Glutamatergic neuron (in vitro differentiated cells): ENCODE measurements around the gene TBC1D3B. TPM values are rescaled to one million over a fixed set of nuclear protein-coding genes. Genes with fewer than 3 reads are reported as not detected.
"Not testable (repeated sequence)": the region's sequence is repeated elsewhere in the genome, so short reads cannot be mapped to it uniquely, and the experiment has no call there.

Experiments used
- DNase-seq: peaks from one replicate; pipeline ENCODE4 v3.0.0; 2022
- H3K27ac Mint-ChIP-seq: one replicate; pipeline ENCODE4 v1.8.0; 2020; ENCODE audit warnings: mild to moderate bottlenecking, mixed read lengths, inconsistent platforms; ENCODE audit not compliant: unreplicated experiment
- H3K27me3 Mint-ChIP-seq: one replicate; pipeline ENCODE4 v1.8.0; 2020; ENCODE audit warnings: mild to moderate bottlenecking, moderate library complexity, mixed read lengths, inconsistent platforms; ENCODE audit not compliant: unreplicated experiment
- H3K36me3 Mint-ChIP-seq: one replicate; pipeline ENCODE4 v1.8.0; 2020; ENCODE audit warnings: mild to moderate bottlenecking, mixed read lengths, inconsistent platforms; ENCODE audit not compliant: unreplicated experiment
- H3K4me1 Mint-ChIP-seq: one replicate; pipeline ENCODE4 v1.8.0; 2020; ENCODE audit warnings: mild to moderate bottlenecking, low read depth, mixed read lengths, inconsistent platforms; ENCODE audit not compliant: unreplicated experiment
- H3K4me3 Mint-ChIP-seq: one replicate; pipeline ENCODE4 v1.8.0; 2020; ENCODE audit warnings: mild to moderate bottlenecking, mixed read lengths, inconsistent platforms; ENCODE audit not compliant: unreplicated experiment
- H3K9me3 Mint-ChIP-seq: one replicate; pipeline ENCODE4 v1.8.0; 2020; ENCODE audit warnings: mild to moderate bottlenecking, moderate library complexity, mixed read lengths, inconsistent platforms; ENCODE audit not compliant: unreplicated experiment
- total RNA-seq: library from RNA; stranded (reverse); fragmentation: NEBNext Ultra II Directional; extraction: Animal tissue kit (Norgen Biotek cat#: 25700); gene quantifications from one replicate; pipeline ENCODE4 v1.2.1, GENCODE V29; 2021; ENCODE audit not compliant: unreplicated experiment
- TF ChIP-seq, protein P1 (sequence below): fragments of 200-600 bp; sonication (generic); IDR thresholded peaks from one replicate; pipeline ENCODE4 v1.5.0; 2021; ENCODE audit not compliant: partially characterized antibody, unreplicated experiment

Gene TBC1D3B
- total RNA-seq, 1 donor from 2014 or later: 37.3 TPM

DNA sequence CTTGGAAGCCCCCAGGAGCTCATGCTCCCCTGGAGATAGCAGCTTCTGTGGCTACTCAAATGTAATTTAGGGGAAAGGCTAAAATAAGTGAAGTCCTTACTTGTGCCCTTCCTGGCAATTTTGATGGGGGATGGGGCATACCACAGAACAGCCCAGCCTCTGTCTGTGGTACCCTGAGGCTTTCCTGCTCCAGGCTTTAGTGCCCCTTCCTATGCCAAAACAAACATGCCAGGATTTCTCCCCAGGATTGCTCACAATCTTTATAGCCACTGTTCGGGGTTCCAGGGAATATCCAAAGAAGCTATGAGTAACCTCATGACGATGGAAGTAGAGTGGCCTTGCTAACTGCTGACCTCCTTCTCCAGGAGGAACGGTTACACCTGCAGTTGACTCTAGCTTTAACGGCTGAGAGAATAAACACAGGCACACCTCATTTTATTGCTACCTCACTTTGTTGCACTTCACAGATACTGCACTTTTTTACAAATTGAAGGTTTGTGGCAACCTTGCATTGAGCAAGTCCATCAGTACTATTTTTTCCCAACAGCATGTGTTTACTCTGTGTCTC lies 47.9 kb downstream of the TBC1D3B start:
- Mint-ChIP-seq H3K9me3 (peaks cover 4% of the 10 kb centered on the region), H3K36me3 (peaks cover 4% of the 10 kb centered on the region), H3K27ac (no peak overlapping the region), H3K4me1 (no peaks in the 10 kb centered on the region), H3K27me3 (peaks cover 2% of the 10 kb centered on the region), H3K4me3 (no peak overlapping the region)
- TF ChIP-seq, protein P1, sequence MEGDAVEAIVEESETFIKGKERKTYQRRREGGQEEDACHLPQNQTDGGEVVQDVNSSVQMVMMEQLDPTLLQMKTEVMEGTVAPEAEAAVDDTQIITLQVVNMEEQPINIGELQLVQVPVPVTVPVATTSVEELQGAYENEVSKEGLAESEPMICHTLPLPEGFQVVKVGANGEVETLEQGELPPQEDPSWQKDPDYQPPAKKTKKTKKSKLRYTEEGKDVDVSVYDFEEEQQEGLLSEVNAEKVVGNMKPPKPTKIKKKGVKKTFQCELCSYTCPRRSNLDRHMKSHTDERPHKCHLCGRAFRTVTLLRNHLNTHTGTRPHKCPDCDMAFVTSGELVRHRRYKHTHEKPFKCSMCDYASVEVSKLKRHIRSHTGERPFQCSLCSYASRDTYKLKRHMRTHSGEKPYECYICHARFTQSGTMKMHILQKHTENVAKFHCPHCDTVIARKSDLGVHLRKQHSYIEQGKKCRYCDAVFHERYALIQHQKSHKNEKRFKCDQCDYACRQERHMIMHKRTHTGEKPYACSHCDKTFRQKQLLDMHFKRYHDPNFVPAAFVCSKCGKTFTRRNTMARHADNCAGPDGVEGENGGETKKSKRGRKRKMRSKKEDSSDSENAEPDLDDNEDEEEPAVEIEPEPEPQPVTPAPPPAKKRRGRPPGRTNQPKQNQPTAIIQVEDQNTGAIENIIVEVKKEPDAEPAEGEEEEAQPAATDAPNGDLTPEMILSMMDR: no peak
- DNase-seq: no peak

DNA sequence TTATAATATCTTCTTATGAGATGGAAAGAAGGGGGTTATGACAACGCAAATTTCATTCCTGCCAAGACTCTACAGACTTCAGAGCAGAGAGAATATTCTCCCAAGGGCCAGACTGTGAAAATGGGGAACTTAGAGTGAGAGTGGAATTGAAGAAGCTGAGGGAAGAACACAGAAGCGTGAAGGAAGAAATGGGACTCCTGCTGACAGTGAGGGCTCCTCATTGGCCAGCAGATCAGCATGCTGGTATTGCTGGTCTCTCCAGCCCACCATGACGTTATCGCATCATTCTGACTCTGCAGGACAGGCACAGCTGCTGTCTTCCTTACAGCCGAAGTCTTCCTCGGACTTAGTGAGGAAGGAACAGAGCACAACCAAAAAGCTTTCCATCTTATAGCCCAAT lies 48.5 kb downstream of the TBC1D3B start:
- peaks cover 4% of the 10 kb centered on the region for H3K9me3 Mint-ChIP-seq
- H3K4me3 Mint-ChIP-seq: no peak overlapping the region
- H3K27me3 Mint-ChIP-seq: peaks cover 2% of the 10 kb centered on the region
- TF ChIP-seq, protein P1: no peak
- H3K36me3 Mint-ChIP-seq: peaks cover 4% of the 10 kb centered on the region
- no peak overlapping the region for H3K27ac Mint-ChIP-seq
- no peak for DNase-seq
- no peaks in the 10 kb centered on the region for H3K4me1 Mint-ChIP-seq

DNA sequence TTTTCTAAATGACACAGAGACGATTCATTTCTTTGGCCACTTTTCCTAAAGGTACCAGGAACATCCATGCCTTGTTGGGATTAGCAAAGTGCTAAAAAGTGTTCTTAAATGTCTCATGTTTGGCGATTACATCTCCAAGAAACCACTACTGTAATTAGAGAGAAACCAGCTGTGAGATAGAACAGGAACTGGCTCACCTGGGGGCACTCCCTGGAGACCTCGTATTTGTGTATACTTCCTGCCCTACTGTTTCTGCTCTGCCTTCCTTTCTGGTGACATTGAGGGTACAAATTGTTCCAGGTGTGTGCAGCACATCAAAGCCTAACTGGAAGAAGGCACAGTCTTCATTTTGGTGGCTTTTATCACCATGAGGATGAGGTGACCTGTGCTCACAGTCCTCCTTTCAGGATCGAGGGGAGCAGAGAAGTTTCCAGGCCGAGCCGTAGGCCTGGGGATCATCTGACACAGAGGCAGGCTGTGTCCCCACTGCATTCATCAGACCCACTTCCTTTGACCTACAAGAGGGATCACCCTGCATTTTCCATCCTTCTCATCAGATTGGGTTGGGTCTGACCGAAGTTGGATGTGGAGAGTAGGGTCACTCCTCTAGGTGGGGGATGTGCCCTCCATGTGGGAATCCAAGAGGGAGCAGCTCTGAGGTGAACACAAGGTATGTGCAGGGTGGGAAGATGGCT lies 49.1 kb downstream of the TBC1D3B start:
- Mint-ChIP-seq H3K4me1 (no peaks in the 10 kb centered on the region), H3K9me3 (peaks cover 4% of the 10 kb centered on the region), H3K27me3 (peaks cover 2% of the 10 kb centered on the region), H3K4me3 (no peak overlapping the region), H3K36me3 (peaks cover 4% of the 10 kb centered on the region), H3K27ac (no peak overlapping the region)
- no peak for DNase-seq
- TF ChIP-seq, protein P1: no peak

DNA sequence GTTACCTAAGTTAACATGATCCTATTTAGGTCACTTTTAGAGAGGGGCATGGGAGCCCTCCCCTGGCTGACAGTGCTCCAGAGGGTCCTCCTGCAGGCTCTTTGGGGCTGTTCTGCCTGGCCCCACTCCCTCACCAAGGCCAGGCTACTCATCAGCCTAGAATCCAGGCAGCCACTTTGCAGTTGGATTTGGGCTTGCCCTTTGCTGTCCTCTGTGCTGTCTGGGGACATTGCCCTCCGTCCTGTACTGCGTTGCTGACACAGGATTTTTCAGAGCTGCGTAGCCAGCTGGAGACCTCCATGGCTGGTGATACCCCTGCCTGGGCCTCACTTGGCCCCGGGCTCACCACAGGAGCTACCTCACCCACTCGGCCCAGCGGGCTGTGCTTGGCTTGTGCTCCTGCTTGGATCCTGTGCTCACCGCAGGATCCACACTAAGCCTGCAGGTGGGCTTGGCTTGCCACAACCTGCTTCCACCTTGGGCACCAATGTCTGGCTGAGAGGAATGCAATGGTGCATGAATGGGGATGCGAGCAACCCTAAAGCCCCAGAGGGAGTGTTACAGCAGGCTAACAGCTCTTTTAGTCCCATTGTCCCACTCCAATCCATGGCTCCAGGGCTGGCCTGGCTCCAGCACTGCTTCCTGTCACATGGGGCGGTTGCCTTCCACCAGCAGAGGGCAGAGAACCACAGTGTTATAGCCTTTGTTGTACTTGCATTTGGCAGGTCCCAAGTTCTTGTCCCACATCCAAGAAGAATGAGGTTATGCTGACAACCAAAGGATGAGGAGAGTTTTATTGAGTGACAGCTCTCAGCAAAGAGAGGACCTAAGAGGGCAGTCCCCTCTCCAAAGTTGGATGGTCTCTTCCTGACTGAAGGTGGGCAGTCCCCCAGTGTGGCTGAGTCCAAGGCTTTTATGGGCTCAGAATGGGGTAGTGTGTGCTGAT lies 51.3 kb downstream of the TBC1D3B start:
- Mint-ChIP-seq H3K36me3 (peaks cover 4% of the 10 kb centered on the region), H3K4me3 (no peak overlapping the region), H3K27me3 (peaks cover 2% of the 10 kb centered on the region), H3K4me1 (no peaks in the 10 kb centered on the region), H3K9me3 (peaks cover 4% of the 10 kb centered on the region), H3K27ac (no peak overlapping the region)
- DNase-seq: no peak
- TF ChIP-seq, protein P1: no peak

DNA sequence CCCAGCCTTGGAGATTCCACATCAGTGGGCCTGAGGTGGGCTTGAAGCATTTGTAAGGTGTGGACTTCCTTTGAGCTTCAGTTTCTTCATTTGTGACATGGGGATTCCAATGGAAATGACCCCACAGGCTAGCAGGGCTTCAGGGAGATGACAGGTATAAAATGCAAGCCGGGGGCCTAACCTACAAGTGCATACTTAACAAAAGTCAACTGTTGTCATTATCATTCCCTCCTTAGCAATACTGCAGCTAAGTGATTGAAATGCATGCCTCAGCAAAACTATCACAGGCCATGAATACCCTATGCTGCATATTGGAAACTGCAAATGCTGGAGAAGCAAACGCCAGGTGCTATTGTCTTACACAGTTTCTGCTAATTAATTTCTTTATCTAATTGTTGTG lies 53.0 kb downstream of the TBC1D3B start:
- no peak overlapping the region for H3K27ac Mint-ChIP-seq
- no peak for DNase-seq

DNA sequence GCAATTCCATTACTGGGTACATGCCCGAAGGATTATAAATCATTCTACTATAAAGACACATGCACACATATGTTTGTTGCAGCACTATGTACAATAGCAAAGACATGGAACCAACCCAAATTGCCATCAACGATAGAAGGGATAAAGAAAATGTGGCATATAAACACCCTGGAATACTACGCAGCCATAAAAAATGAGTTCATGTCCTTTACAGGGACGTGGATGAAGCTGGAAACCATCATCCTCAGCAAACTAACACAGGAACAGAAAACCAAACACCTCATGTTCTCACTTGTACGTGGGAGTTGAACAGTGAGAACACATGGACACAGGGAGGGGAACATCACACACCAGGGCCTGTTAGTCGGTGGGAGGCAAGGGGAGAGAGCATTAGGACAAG lies 55.3 kb downstream of the TBC1D3B start:
- not testable (repeated sequence) for H3K27me3 Mint-ChIP-seq, H3K9me3 Mint-ChIP-seq, H3K36me3 Mint-ChIP-seq, H3K4me3 Mint-ChIP-seq, H3K4me1 Mint-ChIP-seq, H3K27ac Mint-ChIP-seq, DNase-seq

More for the DNA sequence above, 53.0 kb downstream of the TBC1D3B start:
- Mint-ChIP-seq H3K36me3 (peaks cover 4% of the 10 kb centered on the region), H3K4me3 (no peak overlapping the region), H3K4me1 (no peaks in the 10 kb centered on the region), H3K27me3 (peaks cover 2% of the 10 kb centered on the region), H3K9me3 (peaks cover 4% of the 10 kb centered on the region)
- TF ChIP-seq, protein P1: no peak
